GM12878 (cell line): ENCODE results near the gene LYPD4. TPM values are rescaled to one million over a fixed set of nuclear protein-coding genes. Genes with fewer than 3 reads are reported as not detected.

Source experiments
- CEBPB ChIP-seq, 2 experiments: fragments of 150-350 bp in 1 of 2; IDR thresholded peaks; 2 replicates each; pipeline ENCODE4 v1.6.1; 2012 to 2014; ENCODE audit warnings: low read depth in 2 of 2, low read length in 2 of 2, borderline replicate concordance in 1 of 2, inconsistent platforms in 1 of 2
- KLF5 ChIP-seq: fragments of 450-650 bp; IDR thresholded peaks from 2 replicates; pipeline ENCODE4 v1.6.1; 2014; ENCODE audit warnings: mild to moderate bottlenecking; ENCODE audit not compliant: partially characterized antibody
- MTA3 ChIP-seq: IDR thresholded peaks from 2 replicates; pipeline ENCODE4 v1.6.1; 2012; ENCODE audit warnings: low read length, inconsistent platforms, borderline replicate concordance
- NBN ChIP-seq: fragments of 450-650 bp; IDR thresholded peaks from 2 replicates; pipeline ENCODE4 v1.6.1; 2016
- NFYA ChIP-seq: IDR thresholded peaks from 2 replicates; pipeline ENCODE4 v1.6.1; 2011; ENCODE audit warnings: low read depth, mild to moderate bottlenecking, low read length, improper control_type of control experiment, borderline replicate concordance
- PML ChIP-seq: IDR thresholded peaks from 2 replicates; pipeline ENCODE4 v1.6.1; 2012; ENCODE audit warnings: low read length, inconsistent platforms
- POU2F2 ChIP-seq: IDR thresholded peaks from 3 replicates; pipeline ENCODE4 v1.6.1; 2011; ENCODE audit warnings: low read depth, mild to moderate bottlenecking, low read length, borderline replicate concordance
- RUNX3 ChIP-seq: IDR thresholded peaks from 2 replicates; pipeline ENCODE4 v1.6.1; 2012; ENCODE audit warnings: low read length, inconsistent platforms
- SREBF2 ChIP-seq: IDR thresholded peaks from 2 replicates; pipeline ENCODE4 v1.6.1; 2012; ENCODE audit warnings: mild to moderate bottlenecking, low read length
- WRNIP1 ChIP-seq: IDR thresholded peaks from 2 replicates; pipeline ENCODE4 v1.6.1; 2011; ENCODE audit warnings: low read depth, low read length, improper control_type of control experiment, borderline replicate concordance
- YBX1 ChIP-seq: fragments of 450-650 bp; IDR thresholded peaks from 2 replicates; pipeline ENCODE4 v1.6.1; 2016; ENCODE audit warnings: antibody characterized with exemption
- ZNF207 ChIP-seq: fragments of 450-650 bp; IDR thresholded peaks from 2 replicates; pipeline ENCODE4 v1.6.1; 2014; ENCODE audit warnings: antibody characterized with exemption, mild to moderate bottlenecking, borderline replicate concordance
- polyA plus RNA-seq, 11 experiments: library from polyadenylated mRNA; depleted of rRNA in 4 of 11; unstranded in 6 of 11; stranded (reverse) in 5 of 11; fragments of >200 nt; fragmentation: Nextera tagmentation in 4 of 11; fragmentation: Illumina TruSeq in 1 of 11; extraction: Ambion mirVana in 4 of 11; extraction: Trizol in 1 of 11; gene quantifications; 1 replicate in 1 of 11; 2 replicates in 10 of 11; pipeline versions ENCODE4 v1.2.1 to v1.2.3, GENCODE V29; 2011 to 2016; ENCODE audit warnings: inconsistent platforms in 2 of 11, missing spikeins in 2 of 11, low read depth in 1 of 11
- total RNA-seq, 4 experiments: library from RNA; depleted of rRNA in 3 of 4; stranded (reverse); fragments of >200 nt in 3 of 4; fragmentation: Illumina TruSeq in 1 of 4; extraction: Trizol in 1 of 4; gene quantifications; 2 replicates each; pipeline versions ENCODE4 v1.2.1 to v1.2.3, GENCODE V29; 2013 to 2021
- TF ChIP-seq, protein P1 (sequence below): fragments of 450-650 bp; formaldehyde crosslinking; IDR thresholded peaks from 2 replicates; pipeline ENCODE4 v1.4.0; 2020; ENCODE audit warnings: mild to moderate bottlenecking, moderate library complexity
- TF ChIP-seq, protein P2 (sequence below): fragments of 450-650 bp; IDR thresholded peaks from 2 replicates; pipeline ENCODE4 v1.6.1; 2017; ENCODE audit warnings: mild to moderate bottlenecking, moderate library complexity
- TF ChIP-seq, protein P3 (sequence below): IDR thresholded peaks from 2 replicates; pipeline ENCODE4 v1.6.1; 2012; ENCODE audit warnings: low read depth, low read length, improper control_type of control experiment
- TF ChIP-seq, protein P4 (sequence below): IDR thresholded peaks from 2 replicates; pipeline ENCODE4 v1.6.1; 2011; ENCODE audit warnings: borderline replicate concordance, low read depth, mild to moderate bottlenecking, moderate library complexity, low read length; ENCODE audit not compliant: insufficient read depth, poor library complexity, severe bottlenecking
- TF ChIP-seq, protein P5 (sequence below): IDR thresholded peaks from 2 replicates; pipeline ENCODE4 v1.6.1; 2012; ENCODE audit warnings: low read length, inconsistent platforms

LYPD4 gene
- total and polyA plus RNA-seq, 10 of the 15 experiments (the other 5 are each of a cell fraction or from before 2014, with no cell fraction given): not detected

DNA sequence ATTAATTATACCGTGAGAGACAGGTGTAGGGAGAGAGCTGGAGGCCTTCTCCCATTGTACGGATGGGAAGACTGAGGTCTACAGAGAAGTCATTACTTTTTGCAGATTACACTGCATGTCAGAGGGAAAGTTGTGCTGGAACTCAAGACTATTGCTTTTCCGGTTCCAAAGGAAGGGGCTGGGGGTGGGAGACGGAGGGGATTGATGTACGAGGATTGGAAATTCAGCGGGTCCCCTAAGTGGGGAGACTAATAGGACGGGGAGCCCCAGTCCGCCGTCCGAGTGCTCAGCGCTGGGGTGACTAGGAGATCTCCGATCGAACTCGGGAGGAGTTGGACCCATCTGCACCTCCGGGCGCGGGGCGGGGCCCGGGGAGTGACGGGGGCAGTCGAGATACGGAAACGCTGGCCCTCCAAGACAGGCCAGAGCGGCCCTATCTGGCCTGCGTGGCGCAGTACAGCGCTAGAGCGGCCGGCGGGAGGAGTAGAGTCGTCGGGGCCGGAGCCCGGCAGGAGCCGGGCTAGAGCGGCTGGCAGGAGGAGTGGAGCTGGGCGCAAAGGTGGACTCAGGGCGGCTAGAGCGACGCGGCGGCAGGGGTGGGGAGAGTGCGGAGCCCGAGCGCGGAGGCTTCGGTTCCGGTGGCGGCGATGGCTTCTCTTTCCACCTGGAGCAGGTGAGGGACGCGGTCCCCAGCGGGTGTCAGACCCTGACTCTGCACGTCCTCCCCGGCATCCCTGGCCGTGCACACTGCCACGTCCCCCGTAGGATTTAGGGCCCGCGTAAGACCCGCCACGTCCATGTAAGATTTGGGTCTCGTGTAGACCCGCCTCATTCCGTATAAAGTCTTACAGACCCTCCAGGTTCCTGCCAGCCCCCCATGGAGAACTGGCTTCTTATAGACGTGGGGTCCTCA is 39.6 kb upstream of the LYPD4 start (continued):
- TF ChIP-seq, protein P1, sequence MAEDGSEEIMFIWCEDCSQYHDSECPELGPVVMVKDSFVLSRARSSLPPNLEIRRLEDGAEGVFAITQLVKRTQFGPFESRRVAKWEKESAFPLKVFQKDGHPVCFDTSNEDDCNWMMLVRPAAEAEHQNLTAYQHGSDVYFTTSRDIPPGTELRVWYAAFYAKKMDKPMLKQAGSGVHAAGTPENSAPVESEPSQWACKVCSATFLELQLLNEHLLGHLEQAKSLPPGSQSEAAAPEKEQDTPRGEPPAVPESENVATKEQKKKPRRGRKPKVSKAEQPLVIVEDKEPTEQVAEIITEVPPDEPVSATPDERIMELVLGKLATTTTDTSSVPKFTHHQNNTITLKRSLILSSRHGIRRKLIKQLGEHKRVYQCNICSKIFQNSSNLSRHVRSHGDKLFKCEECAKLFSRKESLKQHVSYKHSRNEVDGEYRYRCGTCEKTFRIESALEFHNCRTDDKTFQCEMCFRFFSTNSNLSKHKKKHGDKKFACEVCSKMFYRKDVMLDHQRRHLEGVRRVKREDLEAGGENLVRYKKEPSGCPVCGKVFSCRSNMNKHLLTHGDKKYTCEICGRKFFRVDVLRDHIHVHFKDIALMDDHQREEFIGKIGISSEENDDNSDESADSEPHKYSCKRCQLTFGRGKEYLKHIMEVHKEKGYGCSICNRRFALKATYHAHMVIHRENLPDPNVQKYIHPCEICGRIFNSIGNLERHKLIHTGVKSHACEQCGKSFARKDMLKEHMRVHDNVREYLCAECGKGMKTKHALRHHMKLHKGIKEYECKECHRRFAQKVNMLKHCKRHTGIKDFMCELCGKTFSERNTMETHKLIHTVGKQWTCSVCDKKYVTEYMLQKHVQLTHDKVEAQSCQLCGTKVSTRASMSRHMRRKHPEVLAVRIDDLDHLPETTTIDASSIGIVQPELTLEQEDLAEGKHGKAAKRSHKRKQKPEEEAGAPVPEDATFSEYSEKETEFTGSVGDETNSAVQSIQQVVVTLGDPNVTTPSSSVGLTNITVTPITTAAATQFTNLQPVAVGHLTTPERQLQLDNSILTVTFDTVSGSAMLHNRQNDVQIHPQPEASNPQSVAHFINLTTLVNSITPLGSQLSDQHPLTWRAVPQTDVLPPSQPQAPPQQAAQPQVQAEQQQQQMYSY: no peak
- TF ChIP-seq, protein P2, sequence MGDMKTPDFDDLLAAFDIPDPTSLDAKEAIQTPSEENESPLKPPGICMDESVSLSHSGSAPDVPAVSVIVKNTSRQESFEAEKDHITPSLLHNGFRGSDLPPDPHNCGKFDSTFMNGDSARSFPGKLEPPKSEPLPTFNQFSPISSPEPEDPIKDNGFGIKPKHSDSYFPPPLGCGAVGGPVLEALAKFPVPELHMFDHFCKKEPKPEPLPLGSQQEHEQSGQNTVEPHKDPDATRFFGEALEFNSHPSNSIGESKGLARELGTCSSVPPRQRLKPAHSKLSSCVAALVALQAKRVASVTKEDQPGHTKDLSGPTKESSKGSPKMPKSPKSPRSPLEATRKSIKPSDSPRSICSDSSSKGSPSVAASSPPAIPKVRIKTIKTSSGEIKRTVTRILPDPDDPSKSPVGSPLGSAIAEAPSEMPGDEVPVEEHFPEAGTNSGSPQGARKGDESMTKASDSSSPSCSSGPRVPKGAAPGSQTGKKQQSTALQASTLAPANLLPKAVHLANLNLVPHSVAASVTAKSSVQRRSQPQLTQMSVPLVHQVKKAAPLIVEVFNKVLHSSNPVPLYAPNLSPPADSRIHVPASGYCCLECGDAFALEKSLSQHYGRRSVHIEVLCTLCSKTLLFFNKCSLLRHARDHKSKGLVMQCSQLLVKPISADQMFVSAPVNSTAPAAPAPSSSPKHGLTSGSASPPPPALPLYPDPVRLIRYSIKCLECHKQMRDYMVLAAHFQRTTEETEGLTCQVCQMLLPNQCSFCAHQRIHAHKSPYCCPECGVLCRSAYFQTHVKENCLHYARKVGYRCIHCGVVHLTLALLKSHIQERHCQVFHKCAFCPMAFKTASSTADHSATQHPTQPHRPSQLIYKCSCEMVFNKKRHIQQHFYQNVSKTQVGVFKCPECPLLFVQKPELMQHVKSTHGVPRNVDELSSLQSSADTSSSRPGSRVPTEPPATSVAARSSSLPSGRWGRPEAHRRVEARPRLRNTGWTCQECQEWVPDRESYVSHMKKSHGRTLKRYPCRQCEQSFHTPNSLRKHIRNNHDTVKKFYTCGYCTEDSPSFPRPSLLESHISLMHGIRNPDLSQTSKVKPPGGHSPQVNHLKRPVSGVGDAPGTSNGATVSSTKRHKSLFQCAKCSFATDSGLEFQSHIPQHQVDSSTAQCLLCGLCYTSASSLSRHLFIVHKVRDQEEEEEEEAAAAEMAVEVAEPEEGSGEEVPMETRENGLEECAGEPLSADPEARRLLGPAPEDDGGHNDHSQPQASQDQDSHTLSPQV: peak; percentile 82; the same call in 1 of the 2 replicates
- peak; percentile 76 for TF ChIP-seq POU2F2
- no peak for TF ChIP-seq WRNIP1
- TF ChIP-seq, protein P3, sequence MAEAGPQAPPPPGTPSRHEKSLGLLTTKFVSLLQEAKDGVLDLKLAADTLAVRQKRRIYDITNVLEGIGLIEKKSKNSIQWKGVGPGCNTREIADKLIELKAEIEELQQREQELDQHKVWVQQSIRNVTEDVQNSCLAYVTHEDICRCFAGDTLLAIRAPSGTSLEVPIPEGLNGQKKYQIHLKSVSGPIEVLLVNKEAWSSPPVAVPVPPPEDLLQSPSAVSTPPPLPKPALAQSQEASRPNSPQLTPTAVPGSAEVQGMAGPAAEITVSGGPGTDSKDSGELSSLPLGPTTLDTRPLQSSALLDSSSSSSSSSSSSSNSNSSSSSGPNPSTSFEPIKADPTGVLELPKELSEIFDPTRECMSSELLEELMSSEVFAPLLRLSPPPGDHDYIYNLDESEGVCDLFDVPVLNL: 0 out of 2 replicates have a peak, but pooled peaks have one; percentile 17
- TF ChIP-seq, protein P4, sequence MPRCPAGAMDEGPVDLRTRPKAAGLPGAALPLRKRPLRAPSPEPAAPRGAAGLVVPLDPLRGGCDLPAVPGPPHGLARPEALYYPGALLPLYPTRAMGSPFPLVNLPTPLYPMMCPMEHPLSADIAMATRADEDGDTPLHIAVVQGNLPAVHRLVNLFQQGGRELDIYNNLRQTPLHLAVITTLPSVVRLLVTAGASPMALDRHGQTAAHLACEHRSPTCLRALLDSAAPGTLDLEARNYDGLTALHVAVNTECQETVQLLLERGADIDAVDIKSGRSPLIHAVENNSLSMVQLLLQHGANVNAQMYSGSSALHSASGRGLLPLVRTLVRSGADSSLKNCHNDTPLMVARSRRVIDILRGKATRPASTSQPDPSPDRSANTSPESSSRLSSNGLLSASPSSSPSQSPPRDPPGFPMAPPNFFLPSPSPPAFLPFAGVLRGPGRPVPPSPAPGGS: peak; percentile 81
- no peak for TF ChIP-seq YBX1
- no peak for TF ChIP-seq CEBPB (IDR thresholded peaks at IDR 0.05; ENCODE audit: borderline replicate concordance in 1 of 2, low read depth in 2 of 2, low read length in 2 of 2)
- no peak for TF ChIP-seq MTA3
- TF ChIP-seq, protein P5, sequence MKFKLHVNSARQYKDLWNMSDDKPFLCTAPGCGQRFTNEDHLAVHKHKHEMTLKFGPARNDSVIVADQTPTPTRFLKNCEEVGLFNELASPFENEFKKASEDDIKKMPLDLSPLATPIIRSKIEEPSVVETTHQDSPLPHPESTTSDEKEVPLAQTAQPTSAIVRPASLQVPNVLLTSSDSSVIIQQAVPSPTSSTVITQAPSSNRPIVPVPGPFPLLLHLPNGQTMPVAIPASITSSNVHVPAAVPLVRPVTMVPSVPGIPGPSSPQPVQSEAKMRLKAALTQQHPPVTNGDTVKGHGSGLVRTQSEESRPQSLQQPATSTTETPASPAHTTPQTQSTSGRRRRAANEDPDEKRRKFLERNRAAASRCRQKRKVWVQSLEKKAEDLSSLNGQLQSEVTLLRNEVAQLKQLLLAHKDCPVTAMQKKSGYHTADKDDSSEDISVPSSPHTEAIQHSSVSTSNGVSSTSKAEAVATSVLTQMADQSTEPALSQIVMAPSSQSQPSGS: peak; percentile 50; the same call in 1 of the 2 replicates
- no peak; the same call in 1 of the 2 replicates for TF ChIP-seq ZNF207
- TF ChIP-seq PML: peak; percentile 92
- peak; percentile 56; the same call in 1 of the 2 replicates for TF ChIP-seq RUNX3
- peak; percentile 98 for TF ChIP-seq NBN
- TF ChIP-seq KLF5: no peak
- no peak for TF ChIP-seq SREBF2
- no peak for TF ChIP-seq NFYA
